HEK293 (cell line): ENCODE data around the gene PRCD.

Source experiments
- CTCF ChIA-PET: fragments of 350-600 bp; formaldehyde crosslinking; extraction: SDS; loops from one replicate; lab custom pipeline; 2021; ENCODE audit warnings: antibody characterized with exemption; lab: Yijun Ruan, JAX
- POLR2A ChIA-PET: fragments of 300-600 bp; formaldehyde crosslinking; extraction: SDS; loops from one replicate; lab custom pipeline; 2020; ENCODE audit warnings: antibody characterized with exemption, inconsistent platforms; lab: Yijun Ruan, JAX
- H3K27ac ChIP-seq: fragments of 200-500 bp; sonication (Bioruptor generic); 2 replicates; pipeline ENCODE4 v1.5.1; 2014; ENCODE audit warnings: low read depth, low read length, control low read depth, inconsistent platforms; ENCODE audit errors: extremely low read depth
- H3K36me3 ChIP-seq, 2 experiments: fragments of 200-500 bp in 1 of 2; sonication (Bioruptor generic) in 1 of 2; 1 replicate in 1 of 2; 2 replicates in 1 of 2; pipeline ENCODE4 v1.5.1; 2014 to 2017; ENCODE audit warnings: inconsistent platforms in 2 of 2, low read length in 2 of 2; ENCODE audit not compliant: control insufficient read depth in 2 of 2, insufficient read depth in 1 of 2
- H3K4me1 ChIP-seq: fragments of 200-500 bp; sonication (Bioruptor generic); 2 replicates; pipeline ENCODE4 v1.5.1; 2014; ENCODE audit warnings: mild to moderate bottlenecking, low read length, inconsistent platforms; ENCODE audit not compliant: control insufficient read depth, insufficient read depth
- H3K4me3 ChIP-seq: 2 replicates; pipeline ENCODE4 v1.5.1; 2011; ENCODE audit warnings: low read depth, mild to moderate bottlenecking, control low read depth, low read length, moderate library complexity
- H3K9me3 ChIP-seq: fragments of 200-500 bp; sonication (Bioruptor generic); 2 replicates; pipeline ENCODE4 v1.5.1; 2014; ENCODE audit warnings: low read depth, low read length, inconsistent platforms; ENCODE audit not compliant: control insufficient read depth, insufficient read depth
- CTCF ChIP-seq: fragments of 450-650 bp; formaldehyde crosslinking; IDR thresholded peaks from 2 replicates; pipeline ENCODE4 v1.5.1; 2016; ENCODE audit warnings: missing biosample characterization, missing genetic modification characterization
- OSR2 ChIP-seq: fragments of 450-650 bp; formaldehyde crosslinking; IDR thresholded peaks from 2 replicates; pipeline ENCODE4 v1.5.1; 2016; ENCODE audit warnings: missing biosample characterization, missing genetic modification characterization
- PATZ1 ChIP-seq: fragments of 450-650 bp; formaldehyde crosslinking; IDR thresholded peaks from 2 replicates; pipeline ENCODE4 v1.5.1; 2016; ENCODE audit warnings: missing biosample characterization, missing genetic modification characterization
- SCRT1 ChIP-seq: fragments of 450-650 bp; formaldehyde crosslinking; IDR thresholded peaks from 2 replicates; pipeline ENCODE4 v1.5.1; 2016; ENCODE audit warnings: missing biosample characterization, missing genetic modification characterization, borderline replicate concordance
- SP7 ChIP-seq: fragments of 450-650 bp; formaldehyde crosslinking; IDR thresholded peaks from 2 replicates; pipeline ENCODE4 v1.5.1; 2016; ENCODE audit warnings: missing biosample characterization, missing genetic modification characterization
- YY2 ChIP-seq: fragments of 450-650 bp; formaldehyde crosslinking; IDR thresholded peaks from 2 replicates; pipeline ENCODE4 v1.5.1; 2016; ENCODE audit warnings: missing biosample characterization, missing genetic modification characterization
- ZFP3 ChIP-seq: fragments of 450-650 bp; formaldehyde crosslinking; IDR thresholded peaks from 2 replicates; pipeline ENCODE4 v1.5.1; 2016; ENCODE audit warnings: low read depth, missing biosample characterization, missing genetic modification characterization
- ZFP69B ChIP-seq: fragments of 450-650 bp; formaldehyde crosslinking; IDR thresholded peaks from 2 replicates; pipeline ENCODE4 v1.5.1; 2016; ENCODE audit warnings: missing biosample characterization, missing genetic modification characterization
- ZNF366 ChIP-seq: fragments of 450-650 bp; formaldehyde crosslinking; conservative IDR thresholded peaks from 2 replicates; pipeline ENCODE4 v1.5.1; 2016; ENCODE audit warnings: missing biosample characterization, missing genetic modification characterization
- ZNF394 ChIP-seq: fragments of 450-650 bp; formaldehyde crosslinking; IDR thresholded peaks from 2 replicates; pipeline ENCODE4 v1.5.1; 2016; ENCODE audit warnings: missing biosample characterization, missing genetic modification characterization, mild to moderate bottlenecking, moderate library complexity, borderline replicate concordance
- ZNF600 ChIP-seq: fragments of 450-650 bp; formaldehyde crosslinking; IDR thresholded peaks from 2 replicates; pipeline ENCODE4 v1.5.1; 2016; ENCODE audit warnings: missing biosample characterization, missing genetic modification characterization
- ZNF654 ChIP-seq: fragments of 450-650 bp; formaldehyde crosslinking; IDR thresholded peaks from 2 replicates; pipeline ENCODE4 v1.5.1; 2016; ENCODE audit warnings: low read depth, missing biosample characterization, missing genetic modification characterization
- TF ChIP-seq, protein P1 (sequence below): fragments of 450-650 bp; formaldehyde crosslinking; IDR thresholded peaks from 2 replicates; pipeline ENCODE4 v1.5.1; 2016; ENCODE audit warnings: missing biosample characterization, missing genetic modification characterization
- TF ChIP-seq, protein P2 (sequence below): fragments of 450-650 bp; formaldehyde crosslinking; IDR thresholded peaks from 2 replicates; pipeline ENCODE4 v1.5.1; 2017; ENCODE audit warnings: missing biosample characterization, missing genetic modification characterization
- TF ChIP-seq, protein P3 (sequence below): fragments of 450-650 bp; formaldehyde crosslinking; conservative IDR thresholded peaks from 2 replicates; pipeline ENCODE4 v1.5.1; 2016; ENCODE audit warnings: low read depth, missing biosample characterization, missing genetic modification characterization
- TF ChIP-seq, protein P4 (sequence below): fragments of 450-650 bp; IDR thresholded peaks from 2 replicates; pipeline ENCODE4 v1.5.1; 2018; ENCODE audit warnings: missing biosample characterization, mild to moderate bottlenecking, missing genetic modification characterization
- TF ChIP-seq, protein P5 (sequence below): fragments of 450-650 bp; formaldehyde crosslinking; IDR thresholded peaks from 2 replicates; pipeline ENCODE4; 2016; ENCODE audit warnings: missing biosample characterization, missing genetic modification characterization

Gene PRCD

DNA sequence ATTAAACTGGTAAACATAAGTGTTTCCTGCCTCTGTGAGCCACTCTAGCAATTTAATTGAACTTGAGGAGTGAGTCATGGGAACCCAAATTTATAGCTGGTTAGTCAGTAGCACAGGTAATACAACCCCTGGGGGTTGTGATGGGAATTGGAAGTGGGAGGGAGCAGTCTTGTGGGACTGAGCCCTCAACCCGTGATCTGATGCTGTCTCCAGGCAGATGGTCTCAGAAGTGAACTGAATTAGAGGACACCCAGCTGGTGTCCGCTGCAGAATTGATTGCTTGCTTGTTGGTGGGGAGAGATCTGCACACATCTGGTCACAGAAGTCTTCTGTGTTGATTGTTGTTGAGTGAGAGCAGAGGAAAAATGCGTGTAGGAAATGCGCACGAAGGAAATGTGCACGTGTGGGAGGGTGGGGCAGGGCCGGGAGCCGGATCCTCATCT is 53.6 kb downstream of the PRCD start (continued):
- TF ChIP-seq, protein P1, sequence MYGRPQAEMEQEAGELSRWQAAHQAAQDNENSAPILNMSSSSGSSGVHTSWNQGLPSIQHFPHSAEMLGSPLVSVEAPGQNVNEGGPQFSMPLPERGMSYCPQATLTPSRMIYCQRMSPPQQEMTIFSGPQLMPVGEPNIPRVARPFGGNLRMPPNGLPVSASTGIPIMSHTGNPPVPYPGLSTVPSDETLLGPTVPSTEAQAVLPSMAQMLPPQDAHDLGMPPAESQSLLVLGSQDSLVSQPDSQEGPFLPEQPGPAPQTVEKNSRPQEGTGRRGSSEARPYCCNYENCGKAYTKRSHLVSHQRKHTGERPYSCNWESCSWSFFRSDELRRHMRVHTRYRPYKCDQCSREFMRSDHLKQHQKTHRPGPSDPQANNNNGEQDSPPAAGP (tag by site-specific recombination) = 0 out of 2 replicates have a peak, but pooled peaks have one; percentile 25
- TF ChIP-seq OSR2 (tag by site-specific recombination) = peak; percentile 94
- TF ChIP-seq ZFP3 (tag by site-specific recombination) = no peak
- TF ChIP-seq, protein P2, sequence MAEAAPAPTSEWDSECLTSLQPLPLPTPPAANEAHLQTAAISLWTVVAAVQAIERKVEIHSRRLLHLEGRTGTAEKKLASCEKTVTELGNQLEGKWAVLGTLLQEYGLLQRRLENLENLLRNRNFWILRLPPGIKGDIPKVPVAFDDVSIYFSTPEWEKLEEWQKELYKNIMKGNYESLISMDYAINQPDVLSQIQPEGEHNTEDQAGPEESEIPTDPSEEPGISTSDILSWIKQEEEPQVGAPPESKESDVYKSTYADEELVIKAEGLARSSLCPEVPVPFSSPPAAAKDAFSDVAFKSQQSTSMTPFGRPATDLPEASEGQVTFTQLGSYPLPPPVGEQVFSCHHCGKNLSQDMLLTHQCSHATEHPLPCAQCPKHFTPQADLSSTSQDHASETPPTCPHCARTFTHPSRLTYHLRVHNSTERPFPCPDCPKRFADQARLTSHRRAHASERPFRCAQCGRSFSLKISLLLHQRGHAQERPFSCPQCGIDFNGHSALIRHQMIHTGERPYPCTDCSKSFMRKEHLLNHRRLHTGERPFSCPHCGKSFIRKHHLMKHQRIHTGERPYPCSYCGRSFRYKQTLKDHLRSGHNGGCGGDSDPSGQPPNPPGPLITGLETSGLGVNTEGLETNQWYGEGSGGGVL = 0 out of 2 replicates have a peak, but pooled peaks have one; percentile 9
- TF ChIP-seq ZNF366 = peak; percentile 40; the same call in 1 of the 2 replicates
- TF ChIP-seq, protein P3, sequence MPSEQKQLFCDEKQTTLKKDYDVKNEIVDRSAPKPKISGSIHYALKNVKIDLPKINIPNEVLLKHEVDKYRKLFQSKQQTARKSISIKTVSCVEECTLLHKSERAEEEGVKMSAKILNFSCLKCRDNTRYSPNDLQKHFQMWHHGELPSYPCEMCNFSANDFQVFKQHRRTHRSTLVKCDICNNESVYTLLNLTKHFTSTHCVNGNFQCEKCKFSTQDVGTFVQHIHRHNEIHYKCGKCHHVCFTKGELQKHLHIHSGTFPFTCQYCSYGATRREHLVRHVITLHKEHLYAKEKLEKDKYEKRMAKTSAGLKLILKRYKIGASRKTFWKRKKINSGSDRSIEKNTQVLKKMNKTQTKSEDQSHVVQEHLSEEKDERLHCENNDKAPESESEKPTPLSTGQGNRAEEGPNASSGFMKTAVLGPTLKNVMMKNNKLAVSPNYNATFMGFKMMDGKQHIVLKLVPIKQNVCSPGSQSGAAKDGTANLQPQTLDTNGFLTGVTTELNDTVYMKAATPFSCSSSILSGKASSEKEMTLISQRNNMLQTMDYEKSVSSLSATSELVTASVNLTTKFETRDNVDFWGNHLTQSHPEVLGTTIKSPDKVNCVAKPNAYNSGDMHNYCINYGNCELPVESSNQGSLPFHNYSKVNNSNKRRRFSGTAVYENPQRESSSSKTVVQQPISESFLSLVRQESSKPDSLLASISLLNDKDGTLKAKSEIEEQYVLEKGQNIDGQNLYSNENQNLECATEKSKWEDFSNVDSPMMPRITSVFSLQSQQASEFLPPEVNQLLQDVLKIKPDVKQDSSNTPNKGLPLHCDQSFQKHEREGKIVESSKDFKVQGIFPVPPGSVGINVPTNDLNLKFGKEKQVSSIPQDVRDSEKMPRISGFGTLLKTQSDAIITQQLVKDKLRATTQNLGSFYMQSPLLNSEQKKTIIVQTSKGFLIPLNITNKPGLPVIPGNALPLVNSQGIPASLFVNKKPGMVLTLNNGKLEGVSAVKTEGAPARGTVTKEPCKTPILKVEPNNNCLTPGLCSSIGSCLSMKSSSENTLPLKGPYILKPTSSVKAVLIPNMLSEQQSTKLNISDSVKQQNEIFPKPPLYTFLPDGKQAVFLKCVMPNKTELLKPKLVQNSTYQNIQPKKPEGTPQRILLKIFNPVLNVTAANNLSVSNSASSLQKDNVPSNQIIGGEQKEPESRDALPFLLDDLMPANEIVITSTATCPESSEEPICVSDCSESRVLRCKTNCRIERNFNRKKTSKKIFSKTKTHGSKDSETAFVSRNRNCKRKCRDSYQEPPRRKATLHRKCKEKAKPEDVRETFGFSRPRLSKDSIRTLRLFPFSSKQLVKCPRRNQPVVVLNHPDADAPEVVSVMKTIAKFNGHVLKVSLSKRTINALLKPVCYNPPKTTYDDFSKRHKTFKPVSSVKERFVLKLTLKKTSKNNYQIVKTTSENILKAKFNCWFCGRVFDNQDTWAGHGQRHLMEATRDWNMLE = no peak
- TF ChIP-seq SP7 = peak; percentile 46; the same call in 1 of the 2 replicates

DNA sequence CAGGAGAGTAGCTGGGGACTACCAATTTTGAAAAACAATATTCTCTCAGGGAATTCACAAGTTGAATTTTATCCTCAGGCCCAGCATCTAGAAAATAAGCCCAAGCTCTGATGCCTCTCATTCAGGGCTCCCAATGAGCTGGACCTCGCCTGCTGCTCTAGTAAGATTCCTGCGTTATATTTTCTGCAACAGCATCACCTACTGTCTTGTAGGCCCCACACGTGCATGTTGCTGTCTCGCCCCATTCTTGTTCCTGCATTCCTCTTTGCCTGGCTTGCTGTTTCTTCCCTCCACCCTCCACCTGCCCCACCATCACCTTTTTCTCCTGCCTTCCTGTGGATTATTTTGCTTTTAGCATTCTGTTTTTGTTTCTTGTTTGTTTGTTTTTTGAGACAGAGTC is 54.1 kb downstream of the PRCD start:
- Histone ChIP-seq H3K27ac (no peak overlapping the region), H3K9me3 (no peaks in the 10 kb centered on the region), H3K4me3 (no peak overlapping the region), H3K36me3 (no peaks in the 10 kb centered on the region), H3K4me1 (peaks cover 6% of the 10 kb centered on the region; the same call in 1 of the 2 replicates)
- no peak for TF ChIP-seq YY2
- TF ChIP-seq ZNF654 (tag by site-specific recombination) = peak; percentile 48; the same call in 1 of the 2 replicates
- TF ChIP-seq ZNF394 = 0 out of 2 replicates have a peak, but pooled peaks have one; percentile 4
- TF ChIP-seq, protein P4, sequence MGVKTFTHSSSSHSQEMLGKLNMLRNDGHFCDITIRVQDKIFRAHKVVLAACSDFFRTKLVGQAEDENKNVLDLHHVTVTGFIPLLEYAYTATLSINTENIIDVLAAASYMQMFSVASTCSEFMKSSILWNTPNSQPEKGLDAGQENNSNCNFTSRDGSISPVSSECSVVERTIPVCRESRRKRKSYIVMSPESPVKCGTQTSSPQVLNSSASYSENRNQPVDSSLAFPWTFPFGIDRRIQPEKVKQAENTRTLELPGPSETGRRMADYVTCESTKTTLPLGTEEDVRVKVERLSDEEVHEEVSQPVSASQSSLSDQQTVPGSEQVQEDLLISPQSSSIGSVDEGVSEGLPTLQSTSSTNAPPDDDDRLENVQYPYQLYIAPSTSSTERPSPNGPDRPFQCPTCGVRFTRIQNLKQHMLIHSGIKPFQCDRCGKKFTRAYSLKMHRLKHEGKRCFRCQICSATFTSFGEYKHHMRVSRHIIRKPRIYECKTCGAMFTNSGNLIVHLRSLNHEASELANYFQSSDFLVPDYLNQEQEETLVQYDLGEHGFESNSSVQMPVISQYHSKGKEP (tag by site-specific recombination) = 0 out of 2 replicates have a peak, but pooled peaks have one; percentile 6
- TF ChIP-seq CTCF = peak; percentile 46; the same call in 1 of the 2 replicates
- peak; percentile 30; the same call in 1 of the 2 replicates for TF ChIP-seq ZFP69B (tag by site-specific recombination)
- peak; percentile 21; the same call in 1 of the 2 replicates for TF ChIP-seq ZNF600 (tag by site-specific recombination)
- peak; percentile 13; the same call in 1 of the 2 replicates for TF ChIP-seq SCRT1 (tag by site-specific recombination)
- TF ChIP-seq, protein P5, sequence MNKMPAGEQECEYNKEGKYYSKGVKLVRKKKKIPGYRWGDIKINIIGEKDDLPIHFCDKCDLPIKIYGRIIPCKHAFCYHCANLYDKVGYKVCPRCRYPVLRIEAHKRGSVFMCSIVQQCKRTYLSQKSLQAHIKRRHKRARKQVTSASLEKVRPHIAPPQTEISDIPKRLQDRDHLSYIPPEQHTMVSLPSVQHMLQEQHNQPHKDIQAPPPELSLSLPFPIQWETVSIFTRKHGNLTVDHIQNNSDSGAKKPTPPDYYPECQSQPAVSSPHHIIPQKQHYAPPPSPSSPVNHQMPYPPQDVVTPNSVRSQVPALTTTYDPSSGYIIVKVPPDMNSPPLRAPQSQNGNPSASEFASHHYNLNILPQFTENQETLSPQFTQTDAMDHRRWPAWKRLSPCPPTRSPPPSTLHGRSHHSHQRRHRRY = no peak
- TF ChIP-seq PATZ1 (tag by site-specific recombination) = no peak
- ChIA-PET POLR2A (interaction anchor here (1.0 kb wide), 1 partner anchor 10 kb away, joined by 3 read pairs; no protein-coding TSS in a partner anchor), CTCF (interaction anchor here (0.6 to 2.9 kb wide), 7 partner anchors 19 to 87 kb away, joined by 3 to 13 read pairs (median 6); no protein-coding TSS in a partner anchor)
